Endothelial cell of umbilical vein (primary cell): ENCODE results near the gene DMTF1. TPM values are rescaled to one million over a fixed set of nuclear protein-coding genes. Genes with fewer than 3 reads are reported as not detected.

Experiments
- BruUV-seq: library from RNA; stranded (reverse); fragments of 400-500 nt; replicated peaks from 2 replicates; lab custom pipeline; 2021; lab: Mats Ljungman, UMichigan
- CTCF ChIA-PET: fragments of 300-600, 350-600 bp; sonication (Branson Sonifier 250); formaldehyde crosslinking; loops from one replicate; lab custom pipeline; 2021; ENCODE audit warnings: antibody characterized with exemption, inconsistent platforms; lab: Charles Lee
- POLR2A ChIA-PET: fragments of 300-600, 350-600 bp; sonication (Branson Sonifier 250); formaldehyde crosslinking; loops from one replicate; lab custom pipeline; 2021; ENCODE audit warnings: antibody characterized with exemption, inconsistent platforms; lab: Charles Lee
- DNase-seq: peaks from one replicate; pipeline ENCODE4 v3.0.0-alpha.2; 2011; ENCODE audit warnings: low read depth, low spot score
- FAIRE-seq: peaks from 2 replicates; lab custom pipeline; 2011; peaks lifted over from hg19 to GRCh38; lab: Jason Lieb, UNC
- H2AFZ ChIP-seq: 2 replicates; pipeline ENCODE4 v1.6.0; 2012; ENCODE audit warnings: low read depth, low read length, control low read depth, inconsistent platforms
- H3K27ac ChIP-seq: 2 replicates; pipeline ENCODE4 v1.5.1; 2011; ENCODE audit warnings: low read depth, mild to moderate bottlenecking, control low read depth, low read length, moderate library complexity; ENCODE audit not compliant: insufficient read depth
- H3K27me3 ChIP-seq, 2 experiments: 2 replicates each; pipeline versions ENCODE4 v1.6.0 to v1.6.1; 2011; ENCODE audit warnings: low read length in 2 of 2, mixed read lengths in 1 of 2; ENCODE audit not compliant: control insufficient read depth in 2 of 2, insufficient read depth in 2 of 2
- H3K36me3 ChIP-seq, 2 experiments: 2 replicates in 1 of 2; 3 replicates in 1 of 2; pipeline ENCODE4 v1.5.1; 2011; ENCODE audit warnings: low read length in 2 of 2, mild to moderate bottlenecking in 1 of 2, moderate library complexity in 1 of 2; ENCODE audit not compliant: control insufficient read depth in 2 of 2, insufficient read depth in 2 of 2; ENCODE audit errors: extremely low read depth in 1 of 2
- H3K4me1 ChIP-seq: 3 replicates; pipeline ENCODE4 v1.5.1; 2011; ENCODE audit warnings: mild to moderate bottlenecking, low read length; ENCODE audit not compliant: control insufficient read depth, insufficient read depth; ENCODE audit errors: extremely low read depth
- H3K4me2 ChIP-seq: 2 replicates; pipeline ENCODE4 v1.6.1; 2011; ENCODE audit warnings: low read length, control low read depth, mixed read lengths; ENCODE audit not compliant: insufficient read depth
- H3K4me3 ChIP-seq, 3 experiments: fragments of 200-600 bp in 1 of 3; sonication (generic), shearing (Covaris generic) in 1 of 3; replicated peaks in 1 of 3; 2 replicates each; pipeline ENCODE4 v1.5.1; 2011 to 2016; ENCODE audit warnings: control low read depth in 3 of 3, low read length in 3 of 3, mild to moderate bottlenecking in 2 of 3, inconsistent platforms in 1 of 3, low read depth in 1 of 3, moderate library complexity in 1 of 3; ENCODE audit not compliant: insufficient read depth in 1 of 3
- H3K79me2 ChIP-seq: 2 replicates; pipeline ENCODE4 v1.6.0; 2012; ENCODE audit warnings: low read length, inconsistent platforms; ENCODE audit not compliant: control insufficient read depth, insufficient read depth
- H3K9ac ChIP-seq: replicated peaks from 2 replicates; pipeline ENCODE3; 2011; ENCODE audit warnings: low read length, control low read depth; ENCODE audit not compliant: insufficient read depth; ENCODE audit errors: extremely low read depth
- H3K9me1 ChIP-seq: replicated peaks from 3 replicates; pipeline ENCODE4 v1.6.0; 2011; ENCODE audit warnings: mild to moderate bottlenecking, low read length; ENCODE audit not compliant: control insufficient read depth, insufficient read depth; ENCODE audit errors: extremely low read depth
- H3K9me3 ChIP-seq: replicated peaks from 2 replicates; pipeline ENCODE4 v1.5.1; 2012; ENCODE audit warnings: low read length, inconsistent platforms; ENCODE audit not compliant: control insufficient read depth, insufficient read depth
- H4K20me1 ChIP-seq: replicated peaks from 2 replicates; pipeline ENCODE3; 2011; ENCODE audit warnings: mild to moderate bottlenecking, low read length; ENCODE audit not compliant: control insufficient read depth, insufficient read depth; ENCODE audit errors: extremely low read depth
- CTCF ChIP-seq, 2 donors: IDR thresholded peaks; 1 replicate in 1 of 2; 2 replicates in 1 of 2; pipeline ENCODE4 v1.5.1; 2011; ENCODE audit warnings: low read length in 2 of 2, mild to moderate bottlenecking in 2 of 2, moderate library complexity in 2 of 2, control low read depth in 1 of 2, inconsistent platforms in 1 of 2, low read depth in 1 of 2; ENCODE audit not compliant: insufficient read depth in 1 of 2; ENCODE audit errors: extremely low read depth in 1 of 2
- EZH2 ChIP-seq: IDR thresholded peaks from 2 replicates; pipeline ENCODE4 v1.6.1; 2012; ENCODE audit warnings: borderline replicate concordance, low read depth, mild to moderate bottlenecking, moderate library complexity, low read length, inconsistent platforms; ENCODE audit not compliant: severe bottlenecking
- FOS ChIP-seq: IDR thresholded peaks from 2 replicates; pipeline ENCODE4 v1.6.1; 2011; ENCODE audit warnings: mild to moderate bottlenecking, low read length, moderate library complexity, borderline replicate concordance; ENCODE audit not compliant: insufficient read depth
- GATA2 ChIP-seq: IDR thresholded peaks from 2 replicates; pipeline ENCODE4 v1.7.0; 2011; ENCODE audit warnings: low read depth, mild to moderate bottlenecking, moderate library complexity, mixed read lengths, low read length; ENCODE audit not compliant: insufficient read length, insufficient read depth
- JUN ChIP-seq: IDR thresholded peaks from 2 replicates; pipeline ENCODE4 v1.6.1; 2011; ENCODE audit warnings: borderline replicate concordance, low read depth; ENCODE audit not compliant: insufficient read length, insufficient read depth
- MAX ChIP-seq: IDR thresholded peaks from 2 replicates; pipeline ENCODE4 v1.6.1; 2011; ENCODE audit not compliant: insufficient read depth, insufficient read length
- MYC ChIP-seq: IDR thresholded peaks from one replicate; pipeline ENCODE4 v1.6.1; 2011; ENCODE audit warnings: mild to moderate bottlenecking, low read depth, low read length
- POLR2A ChIP-seq: IDR thresholded peaks from 2 replicates; pipeline ENCODE4 v1.6.1; 2012; ENCODE audit warnings: low read depth, mild to moderate bottlenecking, control low read depth, low read length
- POLR2AphosphoS5 ChIP-seq: IDR thresholded peaks from 2 replicates; pipeline ENCODE4 v1.6.1; 2012; ENCODE audit warnings: low read depth, mild to moderate bottlenecking, control low read depth, low read length, moderate library complexity; ENCODE audit not compliant: insufficient read depth
- dilution Hi-C: fragments of 300-500 bp; cut with MboI; formaldehyde crosslinking; loops from one replicate; pipeline ENCODE4 v1.15.0; 2019; ENCODE audit warnings: low sequenced_read_pairs; ENCODE audit not compliant: extremely low pct_ligation_motif_present
- intact Hi-C: fragments of 100-400 bp; cut with micrococcal nuclease; formaldehyde crosslinking; loops from one replicate; pipeline ENCODE4 v1.10.0; 2022
- polyA plus RNA-seq, 4 experiments: library from polyadenylated mRNA; depleted of rRNA in 3 of 4; stranded (reverse) in 3 of 4; unstranded in 1 of 4; fragments of >200 nt; gene quantifications; 2 replicates each; pipeline versions ENCODE4 v1.2.1 to v1.2.3, GENCODE V29; 2011 to 2012; ENCODE audit warnings: missing spikeins in 1 of 4
- total RNA-seq: library from RNA; stranded (reverse); gene quantifications from 2 replicates; pipeline ENCODE4 v1.2.3, GENCODE V29; 2021

Gene DMTF1
- total and polyA plus RNA-seq, 2 donors (not counting 3 experiments of a cell fraction or from before 2014, with no cell fraction given): 78.5 to 100.0 TPM

DNA sequence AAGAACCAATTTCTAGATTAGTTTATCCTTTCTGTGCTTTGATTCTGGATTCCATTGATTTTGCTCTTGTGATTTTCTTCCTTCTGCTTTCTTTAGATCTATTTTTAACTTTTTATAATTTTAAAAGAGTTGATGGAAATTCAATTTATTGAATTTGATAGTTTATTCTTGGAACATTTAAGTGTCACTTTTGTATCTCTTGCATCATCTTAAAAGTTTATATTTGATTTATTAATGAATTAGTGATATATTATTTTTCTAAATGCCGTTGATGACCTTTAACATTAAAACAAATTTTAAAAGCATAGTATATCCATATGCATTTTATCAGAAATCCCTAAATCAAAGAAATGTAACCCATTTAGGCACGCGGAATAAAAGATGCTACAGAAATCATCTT is 26.9 kb downstream of the DMTF1 start:
- peaks cover 12% of the 10 kb centered on the region for H3K79me2 ChIP-seq
- H3K27ac ChIP-seq: no peak overlapping the region
- no peak for DNase-seq
- intact Hi-C loops (no loop called here), dilution Hi-C loops (no loop called here)
- H3K4me2 ChIP-seq: no peak overlapping the region
- no peaks in the 10 kb centered on the region for H4K20me1 ChIP-seq
- no peak for TF ChIP-seq JUN
- no peak for TF ChIP-seq POLR2A
- no peak for TF ChIP-seq CTCF (IDR thresholded peaks at IDR 0.05; ENCODE audit: extremely low read depth in 1 of 2, insufficient read depth in 1 of 2, low read depth in 1 of 2, low read length in 2 of 2)
- TF ChIP-seq MAX: no peak
- no peak for TF ChIP-seq EZH2
- no peak for TF ChIP-seq MYC
- TF ChIP-seq FOS: no peak
- TF ChIP-seq POLR2AphosphoS5: no peak
- no peak for TF ChIP-seq GATA2
- no peak overlapping the region for H3K4me3 ChIP-seq
- CTCF ChIA-PET: no interaction called here
- FAIRE-seq: no peak
- no peaks in the 10 kb centered on the region for H3K27me3 ChIP-seq
- peaks cover 15 to 32% of the 10 kb centered on the region in 2 experiments for H3K36me3 ChIP-seq
- no peak overlapping the region for H3K9ac ChIP-seq
- BruUV-seq: no TSS peak
- no peaks in the 10 kb centered on the region for H3K4me1 ChIP-seq
- no peak overlapping the region for H2AFZ ChIP-seq
- no peaks in the 10 kb centered on the region for H3K9me1 ChIP-seq
- H3K9me3 ChIP-seq: no peaks in the 10 kb centered on the region
- POLR2A ChIA-PET: no interaction called here
